SK-N-SH (cell line): ENCODE data around the gene PLXNB3. TPM values are rescaled to one million over a fixed set of nuclear protein-coding genes. Genes with fewer than 3 reads are reported as not detected.

Source experiments
- CTCF ChIA-PET: fragments of 300-600, 350-600 bp; formaldehyde crosslinking; extraction: SDS; loops from one replicate; lab custom pipeline; 2021; lab: Yijun Ruan, JAX
- POLR2A ChIA-PET: fragments of 350-600 bp; sonication (Branson Sonifier 250); formaldehyde crosslinking; extraction: SDS; loops from one replicate; lab custom pipeline; 2020; ENCODE audit warnings: antibody characterized with exemption, inconsistent platforms; lab: Yijun Ruan, JAX
- DNase-seq: peaks from one replicate; pipeline ENCODE4 v3.0.0; 2012
- H2AFZ ChIP-seq: fragments of 200-600 bp; sonication (generic); 2 replicates; pipeline ENCODE4 v1.8.1; 2016; ENCODE audit warnings: antibody characterized with exemption, mild to moderate bottlenecking, low read depth
- H3F3A ChIP-seq: fragments of 200-600 bp; sonication (generic); replicated peaks from 2 replicates; pipeline ENCODE3; 2016; ENCODE audit warnings: antibody characterized with exemption, mild to moderate bottlenecking; ENCODE audit not compliant: insufficient read depth
- H3K27ac ChIP-seq, 2 experiments: fragments of 200-500 bp in 1 of 2; fragments of 200-600 bp in 1 of 2; sonication (Bioruptor generic) in 1 of 2; sonication (generic), shearing (Covaris generic) in 1 of 2; 2 replicates each; pipeline versions ENCODE4 v1.5.1 to v1.6.1; 2014 to 2016; ENCODE audit warnings: low read depth in 2 of 2, inconsistent platforms in 1 of 2, low read length in 1 of 2, mild to moderate bottlenecking in 1 of 2, mixed read lengths in 1 of 2
- H3K27me3 ChIP-seq: fragments of 200-600 bp; sonication (generic), shearing (Covaris generic); 2 replicates; pipeline ENCODE4 v1.6.1; 2016; ENCODE audit warnings: mixed run types; ENCODE audit not compliant: insufficient read depth
- H3K36me3 ChIP-seq, 2 experiments: fragments of 200-500 bp in 1 of 2; fragments of 200-600 bp in 1 of 2; sonication (Bioruptor generic) in 1 of 2; sonication (generic) in 1 of 2; replicated peaks in 1 of 2; 2 replicates each; pipeline versions ENCODE3 to v1.5.1; 2014 to 2016; ENCODE audit warnings: low read length in 1 of 2, mild to moderate bottlenecking in 1 of 2; ENCODE audit not compliant: insufficient read depth in 2 of 2, control insufficient read depth in 1 of 2
- H3K4me1 ChIP-seq, 2 experiments: fragments of 200-500 bp in 1 of 2; fragments of 200-600 bp in 1 of 2; sonication (Bioruptor generic) in 1 of 2; sonication (generic), shearing (Covaris generic) in 1 of 2; 2 replicates each; pipeline versions ENCODE4 v1.5.1 to v1.6.1; 2014 to 2016; ENCODE audit warnings: low read depth in 1 of 2, low read length in 1 of 2, mixed run types in 1 of 2; ENCODE audit not compliant: insufficient read depth in 2 of 2, control insufficient read depth in 1 of 2
- H3K4me2 ChIP-seq: fragments of 200-600 bp; sonication (generic), shearing (Covaris generic); 2 replicates; pipeline ENCODE4 v1.6.1; 2017; ENCODE audit warnings: mixed run types
- H3K4me3 ChIP-seq, 2 experiments: fragments of 200-500 bp in 1 of 2; fragments of 200-600 bp in 1 of 2; sonication (Bioruptor generic) in 1 of 2; sonication (generic), shearing (Covaris generic) in 1 of 2; 2 replicates each; pipeline versions ENCODE4 v1.5.1 to v1.8.1; 2014 to 2016; ENCODE audit warnings: low read depth in 2 of 2, inconsistent platforms in 1 of 2, low read length in 1 of 2, mild to moderate bottlenecking in 1 of 2, mixed read lengths in 1 of 2, moderate library complexity in 1 of 2
- H3K79me2 ChIP-seq: fragments of 200-600 bp; sonication (generic); 2 replicates; pipeline ENCODE4 v1.8.1; 2017; ENCODE audit warnings: mild to moderate bottlenecking; ENCODE audit not compliant: insufficient read depth
- H3K9ac ChIP-seq: fragments of 200-600 bp; sonication (generic); 2 replicates; pipeline ENCODE4 v1.6.1; 2017; ENCODE audit warnings: mixed run types
- H3K9me2 ChIP-seq: fragments of 200-600 bp; sonication (generic); 2 replicates; pipeline ENCODE4 v1.6.1; 2017; ENCODE audit warnings: mixed run types
- H3K9me3 ChIP-seq: fragments of 200-600 bp; sonication (generic); 2 replicates; pipeline ENCODE4 v1.6.1; 2017; ENCODE audit warnings: mixed run types, mild to moderate bottlenecking, moderate library complexity
- H4K20me1 ChIP-seq: fragments of 200-600 bp; sonication (generic); 2 replicates; pipeline ENCODE4 v1.6.1; 2017; ENCODE audit warnings: mild to moderate bottlenecking, mixed run types; ENCODE audit not compliant: insufficient read depth
- CHD2 ChIP-seq: fragments of 150-350 bp; IDR thresholded peaks from 2 replicates; pipeline ENCODE4 v1.6.1; 2018; ENCODE audit warnings: low read length; ENCODE audit not compliant: partially characterized antibody
- EP300 ChIP-seq, 2 experiments: IDR thresholded peaks; 2 replicates each; pipeline versions ENCODE4 v1.4.0 to v1.6.1; 2012; ENCODE audit warnings: borderline replicate concordance in 1 of 2, low read depth in 1 of 2, low read length in 1 of 2
- FOXJ3 ChIP-seq: sonication (generic); formaldehyde crosslinking; IDR thresholded peaks from 2 replicates; pipeline ENCODE4 v1.5.1; 2020; ENCODE audit warnings: mild to moderate bottlenecking, missing genetic modification reagents
- FOXM1 ChIP-seq: IDR thresholded peaks from 2 replicates; pipeline ENCODE4 v1.4.0; 2012; ENCODE audit warnings: low read depth, mild to moderate bottlenecking
- GABPA ChIP-seq: IDR thresholded peaks from 2 replicates; pipeline ENCODE4 v1.4.0; 2012; ENCODE audit warnings: low read depth, mild to moderate bottlenecking
- IRF3 ChIP-seq: fragments of 150-350 bp; IDR thresholded peaks from 2 replicates; pipeline ENCODE4 v1.6.1; 2016; ENCODE audit warnings: mild to moderate bottlenecking, low read depth, low read length
- MAX ChIP-seq: IDR thresholded peaks from 2 replicates; pipeline ENCODE4 v1.4.0; 2012; ENCODE audit warnings: low read depth
- MEF2A ChIP-seq: IDR thresholded peaks from 2 replicates; pipeline ENCODE4 v1.4.0; 2012; ENCODE audit warnings: low read depth, borderline replicate concordance
- MXI1 ChIP-seq: IDR thresholded peaks from 2 replicates; pipeline ENCODE4 v1.6.1; 2012; ENCODE audit warnings: mild to moderate bottlenecking, low read depth, low read length, improper control_type of control experiment
- NFIC ChIP-seq: IDR thresholded peaks from 2 replicates; pipeline ENCODE4 v1.4.0; 2012; ENCODE audit warnings: borderline replicate concordance
- NRF1 ChIP-seq: IDR thresholded peaks from 2 replicates; pipeline ENCODE4 v1.6.1; 2012; ENCODE audit warnings: low read depth, mild to moderate bottlenecking, low read length
- PBX3 ChIP-seq: IDR thresholded peaks from 2 replicates; pipeline ENCODE4; 2012
- RAD21 ChIP-seq: IDR thresholded peaks from 2 replicates; pipeline ENCODE4 v1.6.1; 2012; ENCODE audit warnings: mild to moderate bottlenecking, low read length
- RCOR1 ChIP-seq: fragments of 150-350 bp; IDR thresholded peaks from 2 replicates; pipeline ENCODE4 v1.6.1; 2017; ENCODE audit warnings: antibody characterized with exemption, low read length
- REST ChIP-seq: IDR thresholded peaks from 2 replicates; pipeline ENCODE4 v1.6.1; 2012; ENCODE audit warnings: mild to moderate bottlenecking, low read depth, low read length, moderate library complexity
- SIN3A ChIP-seq: IDR thresholded peaks from 2 replicates; pipeline ENCODE4 v1.6.1; 2012; ENCODE audit warnings: low read depth, mild to moderate bottlenecking, low read length, moderate library complexity, borderline replicate concordance
- SMC3 ChIP-seq: IDR thresholded peaks from 2 replicates; pipeline ENCODE4 v1.6.1; 2012; ENCODE audit warnings: low read depth, low read length, improper control_type of control experiment
- TCF12 ChIP-seq: IDR thresholded peaks from 2 replicates; pipeline ENCODE4 v1.4.0; 2012
- TEAD4 ChIP-seq: IDR thresholded peaks from 2 replicates; pipeline ENCODE4 v1.4.0; 2012; ENCODE audit warnings: mild to moderate bottlenecking, borderline replicate concordance; ENCODE audit not compliant: insufficient read depth
- WGBS: methylation state at CpG from one replicate; pipeline ENCODE4 v1.1.6; 2017; ENCODE audit warnings: low lambda C conversion rate; 5-methylcytosine and 5-hydroxymethylcytosine counted together
- polyA plus RNA-seq, 3 experiments: library from polyadenylated mRNA; depleted of rRNA; stranded (reverse); fragments of >200 nt; gene quantifications; 2 replicates each; pipeline ENCODE4 v1.2.3, GENCODE V29; 2012

The PLXNB3 gene
- polyA plus RNA-seq, 1 of the 3 experiments (the other 2 are of a cell fraction): 15.5 TPM

- H3K27ac ChIP-seq: no peak overlapping the region
- DNase-seq: no peak
- peaks cover 0 to 6% of the 10 kb centered on the region in 2 experiments; a peak in 1 of 4 replicates for H3K4me1 ChIP-seq
- no peaks in the 10 kb centered on the region for H3K9me2 ChIP-seq
- no peak overlapping the region for H3K4me2 ChIP-seq
- H3K9me3 ChIP-seq: no peaks in the 10 kb centered on the region
- H3K79me2 ChIP-seq: peaks cover 12% of the 10 kb centered on the region
- no peaks in the 10 kb centered on the region; the same call in none of the 2 replicates for H3K27me3 ChIP-seq
- CTCF ChIA-PET: interaction anchor here (1.3 kb wide), 1 partner anchor 122 kb away, joined by 5 read pairs; no protein-coding TSS in a partner anchor
- no peaks in the 10 kb centered on the region for H3F3A ChIP-seq
- no peak overlapping the region for H3K9ac ChIP-seq
- no peak overlapping the region for H3K4me3 ChIP-seq
- no peak for TF ChIP-seq EP300 (IDR thresholded peaks at IDR 0.05; ENCODE audit: borderline replicate concordance in 1 of 2, low read depth in 1 of 2, low read length in 1 of 2)
- no peak for TF ChIP-seq GABPA
- TF ChIP-seq NFIC: no peak
- no peak for TF ChIP-seq MEF2A
- no peak for TF ChIP-seq CHD2
- no peak for TF ChIP-seq IRF3
- TF ChIP-seq PBX3: no peak
- no peak for TF ChIP-seq FOXM1
- TF ChIP-seq RCOR1: no peak
- TF ChIP-seq REST: no peak
- TF ChIP-seq NRF1: no peak
- TF ChIP-seq TCF12: no peak
- TF ChIP-seq SMC3: no peak
- no peak for TF ChIP-seq SIN3A
- no peak for TF ChIP-seq RAD21
- TF ChIP-seq FOXJ3: no peak
- no peak for TF ChIP-seq TEAD4
- no peak for TF ChIP-seq MXI1
- no peak for TF ChIP-seq MAX
- POLR2A ChIA-PET: interaction anchor here (0.5 to 0.8 kb wide), 2 partner anchors 19 to 188 kb away, joined by 3 to 4 read pairs; no protein-coding TSS in a partner anchor
- H3K36me3 ChIP-seq: peaks cover 0 to 5% of the 10 kb centered on the region in 2 experiments
- WGBS: 43% methylated on average over 7 of the region's 7 CpGs
- H4K20me1 ChIP-seq: no peaks in the 10 kb centered on the region
- no peak overlapping the region for H2AFZ ChIP-seq
Measured at GRCh38 chrX:153800746-153801145, 36.7 kb downstream of the PLXNB3 start.
